ENCODE measurements around the gene RTN4R. TPM values are rescaled to one million over a fixed set of nuclear protein-coding genes. Genes with fewer than 3 reads are reported as not detected.
A peak's percentile ranks its signal among the peaks of the same experiment; 100 is the strongest.

Gene RTN4R
- total RNA-seq, 1 experiment from 2014 or later = 12.2 TPM

GRCh38 chr22:20299746-20300136, 31.6 kb upstream of the RTN4R start:
- Histone ChIP-seq H3K36me3 (ENCODE audit: low read depth, low read length) (no peaks in the 10 kb centered on the region), H3K79me2 (ENCODE audit: low read length) (no peaks in the 10 kb centered on the region), H3K9me2 (replicated peaks; ENCODE audit: low read length) (no peaks in the 10 kb centered on the region), H3K27ac (ENCODE audit: low read length) (no peak overlapping the region), H3F3A (ENCODE audit: low read length, unreplicated experiment) (no peaks in the 10 kb centered on the region), H3K4me1 (ENCODE audit: insufficient read depth, low read length) (no peaks in the 10 kb centered on the region), H3K9ac (ENCODE audit: low read length) (no peak overlapping the region), H3K27me3 (ENCODE audit: low read length) (no peaks in the 10 kb centered on the region), H3K4me3 (ENCODE audit: low read length) (peak overlapping the region; percentile 61; the same call in 1 of the 2 replicates), H2AFZ (ENCODE audit: low read length) (0 out of 2 replicates have a peak overlapping the region, but pooled peaks have one; percentile 53), H4K20me1 (ENCODE audit: low read length) (no peaks in the 10 kb centered on the region), H3K9me3 (ENCODE audit: low read length) (no peaks in the 10 kb centered on the region), H3K4me2 (ENCODE audit: low read length) (peak overlapping the region; percentile 71)
- POLR2A ChIA-PET (ENCODE audit: unreplicated experiment) = no interaction called here
- TF ChIP-seq EZH2 (IDR thresholded peaks at IDR 0.05; ENCODE audit: low read length, unreplicated experiment) (no peak), EZH2phosphoT487 (IDR thresholded peaks at IDR 0.05; ENCODE audit: borderline replicate concordance, low read length) (no peak)
- TF ChIP-seq, protein P1, sequence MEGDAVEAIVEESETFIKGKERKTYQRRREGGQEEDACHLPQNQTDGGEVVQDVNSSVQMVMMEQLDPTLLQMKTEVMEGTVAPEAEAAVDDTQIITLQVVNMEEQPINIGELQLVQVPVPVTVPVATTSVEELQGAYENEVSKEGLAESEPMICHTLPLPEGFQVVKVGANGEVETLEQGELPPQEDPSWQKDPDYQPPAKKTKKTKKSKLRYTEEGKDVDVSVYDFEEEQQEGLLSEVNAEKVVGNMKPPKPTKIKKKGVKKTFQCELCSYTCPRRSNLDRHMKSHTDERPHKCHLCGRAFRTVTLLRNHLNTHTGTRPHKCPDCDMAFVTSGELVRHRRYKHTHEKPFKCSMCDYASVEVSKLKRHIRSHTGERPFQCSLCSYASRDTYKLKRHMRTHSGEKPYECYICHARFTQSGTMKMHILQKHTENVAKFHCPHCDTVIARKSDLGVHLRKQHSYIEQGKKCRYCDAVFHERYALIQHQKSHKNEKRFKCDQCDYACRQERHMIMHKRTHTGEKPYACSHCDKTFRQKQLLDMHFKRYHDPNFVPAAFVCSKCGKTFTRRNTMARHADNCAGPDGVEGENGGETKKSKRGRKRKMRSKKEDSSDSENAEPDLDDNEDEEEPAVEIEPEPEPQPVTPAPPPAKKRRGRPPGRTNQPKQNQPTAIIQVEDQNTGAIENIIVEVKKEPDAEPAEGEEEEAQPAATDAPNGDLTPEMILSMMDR (conservative IDR thresholded peaks at IDR 0.05; ENCODE audit: low read depth, low read length) = no peak
- DNase-seq = peak; percentile 26
- CTCF ChIA-PET = no interaction called here
- peak; percentile 63 for ATAC-seq
- no TSS peak for BruUV-seq (replicated peaks)
- intact Hi-C loops (cut with micrococcal nuclease) = no loop called here

DNA sequence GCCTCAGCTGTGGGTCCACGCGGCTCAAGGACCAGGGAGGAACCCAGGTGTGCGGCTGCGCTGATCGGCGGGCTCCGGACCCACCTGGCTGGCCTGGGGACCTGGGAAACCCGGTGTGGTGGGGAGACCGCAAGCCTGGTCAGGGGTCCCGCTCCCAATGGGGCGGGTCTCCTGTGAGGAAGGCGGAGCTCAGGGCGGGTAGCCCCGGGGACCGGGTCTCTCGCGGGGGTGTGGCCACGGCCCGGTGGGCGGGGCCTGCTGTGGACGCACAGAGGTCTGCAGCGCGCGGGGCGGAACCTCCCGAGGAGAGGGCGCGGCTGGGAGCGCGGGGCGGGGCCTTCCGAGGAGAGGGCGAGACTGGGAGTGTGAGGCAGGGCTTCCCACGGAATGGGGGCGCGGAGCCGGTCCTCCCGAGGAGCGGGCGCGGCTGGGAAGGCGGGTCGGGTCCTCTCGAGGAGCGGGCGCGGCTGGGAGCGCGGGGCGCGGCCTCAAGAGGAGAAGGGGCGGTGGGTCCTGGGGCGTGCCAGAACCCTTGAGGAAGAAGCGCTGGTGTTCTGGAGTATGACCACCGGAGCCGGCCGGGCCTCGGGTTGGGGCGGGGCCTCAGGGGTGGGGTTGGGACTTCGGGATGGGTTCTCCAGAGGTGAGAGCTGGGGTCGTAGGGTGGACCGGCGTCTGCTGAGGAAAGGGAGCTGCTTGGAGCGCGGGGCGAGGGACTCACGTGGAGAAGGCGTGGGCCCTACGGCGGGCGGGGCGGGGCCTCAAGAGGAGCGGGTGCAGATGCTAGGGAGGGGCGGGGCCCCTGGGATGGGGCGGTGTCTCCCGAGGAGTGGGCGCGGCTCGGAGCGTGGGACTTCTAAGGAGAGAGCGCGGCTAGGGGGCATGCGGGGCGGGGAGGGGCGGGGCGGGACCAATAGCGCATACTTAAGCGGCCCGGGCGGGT, 31.0 kb upstream of the RTN4R start:
- Histone ChIP-seq H3K9me2 (replicated peaks; ENCODE audit: low read length) (no peaks in the 10 kb centered on the region), H2AFZ (ENCODE audit: low read length) (peak overlapping the region; percentile 83), H4K20me1 (ENCODE audit: low read length) (no peaks in the 10 kb centered on the region), H3K27ac (ENCODE audit: low read length) (no peak overlapping the region), H3K79me2 (ENCODE audit: low read length) (no peaks in the 10 kb centered on the region), H3K36me3 (ENCODE audit: low read depth, low read length) (no peaks in the 10 kb centered on the region), H3K9ac (ENCODE audit: low read length) (no peak overlapping the region), H3K4me2 (ENCODE audit: low read length) (peak overlapping the region; percentile 77), H3K4me1 (ENCODE audit: insufficient read depth, low read length) (no peaks in the 10 kb centered on the region), H3K27me3 (ENCODE audit: low read length) (no peaks in the 10 kb centered on the region), H3K9me3 (ENCODE audit: low read length) (no peaks in the 10 kb centered on the region), H3K4me3 (ENCODE audit: low read length) (peak overlapping the region; percentile 61), H3F3A (ENCODE audit: low read length, unreplicated experiment) (no peaks in the 10 kb centered on the region)
- ATAC-seq (peak; percentile 85), DNase-seq (peak; percentile 78)
- intact Hi-C loops (cut with micrococcal nuclease) = no loop called here
- BruUV-seq (replicated peaks) = no TSS peak
- TF ChIP-seq, protein P1 (conservative IDR thresholded peaks at IDR 0.05; ENCODE audit: low read depth, low read length) = no peak
- TF ChIP-seq EZH2phosphoT487 (IDR thresholded peaks at IDR 0.05; ENCODE audit: borderline replicate concordance, low read length) (no peak), EZH2 (IDR thresholded peaks at IDR 0.05; ENCODE audit: low read length, unreplicated experiment) (no peak)
- ChIA-PET POLR2A (ENCODE audit: unreplicated experiment) (no interaction called here), CTCF (no interaction called here)

Data from PC-3 (cell line).